Activated CD4-positive, alpha-beta T cell treated with anti-CD3 and anti-CD28 coated beads, Interleukin-10, Interleukin-2, amounts not matched to agents 100 ng/mL and 50 ng/mL, durations not matched to agents 16 hours and 8 hours (primary cell): Measurements from ENCODE around the gene WDR72.
"Not testable (repeated sequence)": the region's sequence is repeated elsewhere in the genome, so short reads cannot be mapped to it uniquely, and the experiment has no call there.

Experiments used
- DNase-seq: peaks from one replicate; pipeline ENCODE4 v3.0.0-alpha.2; 2020

WDR72 gene

GRCh38 chr15:53695365-53695764, 64.1 kb downstream of the WDR72 start:
- no peak for DNase-seq

GRCh38 chr15:53694476-53694874, 65.0 kb downstream of the WDR72 start:
- DNase-seq, result no peak

- DNase-seq, result no peak
Observed at GRCh38 chr15:53693729-53694475, 65.6 kb downstream of the WDR72 start.

DNA sequence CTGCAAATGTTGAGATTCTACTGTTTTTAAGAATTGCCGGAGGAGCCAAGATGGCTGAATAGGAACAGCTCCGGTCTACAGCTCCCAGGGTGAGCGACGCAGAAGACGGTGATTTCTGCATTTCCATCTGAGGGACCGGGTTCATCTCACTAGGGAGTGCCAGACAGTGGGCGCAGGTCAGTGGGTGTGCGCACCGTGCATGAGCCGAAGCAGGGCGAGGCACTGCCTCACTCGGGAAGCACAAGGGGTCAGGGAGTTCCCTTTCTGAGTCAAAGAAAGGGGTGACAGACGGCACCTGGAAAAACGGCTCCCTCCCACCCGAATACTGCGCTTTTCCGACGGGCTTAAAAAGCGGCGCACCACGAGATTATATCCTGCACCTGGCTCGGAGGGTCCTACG, 75.3 kb downstream of the WDR72 start:
- not testable (repeated sequence) for DNase-seq

DNA sequence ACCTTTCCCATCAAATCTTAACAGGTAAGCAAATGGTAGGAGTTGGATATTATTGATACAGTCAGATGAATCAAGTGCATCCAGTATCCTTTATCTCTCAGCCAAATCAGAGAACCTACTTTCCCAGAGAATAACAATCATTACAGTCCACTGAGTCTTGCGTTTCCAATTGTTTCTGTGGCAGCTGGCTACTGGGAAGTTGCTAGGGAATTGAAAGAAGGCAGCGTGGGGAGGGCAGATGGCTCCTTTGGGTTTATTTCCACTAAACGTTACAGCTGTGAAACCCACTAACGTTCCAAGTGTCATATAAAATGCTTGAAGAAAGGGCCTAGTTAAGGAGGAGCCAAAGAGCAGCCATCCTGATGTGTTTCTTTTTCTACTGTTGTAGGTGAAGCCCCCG, 78.4 kb downstream of the WDR72 start:
- no peak for DNase-seq

DNA sequence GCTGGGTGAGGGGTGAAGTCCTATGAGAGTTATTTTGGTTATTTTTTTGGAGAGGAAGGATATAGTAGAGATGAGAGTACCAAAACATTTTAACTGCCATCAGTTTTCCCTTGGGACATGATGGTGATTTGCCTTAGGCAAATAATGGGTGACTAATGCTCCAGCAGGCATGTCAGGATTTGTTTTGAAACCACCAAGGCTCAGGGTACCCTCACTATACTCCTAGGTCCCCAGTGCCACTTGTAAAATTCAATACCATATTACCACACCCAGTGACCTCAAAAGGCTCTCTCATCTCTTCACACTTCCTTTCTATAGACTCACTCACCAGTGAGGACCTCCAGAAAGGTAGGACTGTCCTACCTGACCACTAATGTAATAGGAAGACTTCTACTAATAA, 83.6 kb downstream of the WDR72 start:
- no peak for DNase-seq

- no peak for DNase-seq
Observed at GRCh38 chr15:53671545-53671944, 87.9 kb downstream of the WDR72 start.

- DNase-seq, result no peak
Observed at GRCh38 chr15:53670701-53671100, 88.8 kb downstream of the WDR72 start.

DNA sequence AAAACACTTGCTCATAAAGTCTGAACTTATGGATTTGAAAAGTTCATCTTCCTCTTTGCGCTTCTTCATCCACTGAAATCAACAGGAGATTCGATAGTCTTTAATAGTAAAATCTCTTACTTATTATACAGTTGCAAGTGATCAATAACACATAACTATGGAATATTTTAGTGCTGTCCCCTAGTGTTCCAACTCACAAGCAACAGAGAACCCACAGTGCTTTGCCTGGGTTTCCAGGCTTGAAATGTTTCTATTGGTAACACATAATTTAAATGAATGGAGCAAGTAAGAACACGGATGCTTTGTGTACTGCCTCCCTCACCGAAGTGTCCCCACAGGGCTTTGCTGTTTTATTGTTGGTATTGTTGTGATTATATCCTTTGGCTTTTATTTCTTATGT, 93.5 kb downstream of the WDR72 start:
- no peak for DNase-seq

GRCh38 chr15:53658827-53659555, 100.5 kb downstream of the WDR72 start:
- DNase-seq, result no peak

- DNase-seq, result no peak
Observed at GRCh38 chr15:53658255-53658654, 101.2 kb downstream of the WDR72 start.

- no peak for DNase-seq
Observed at GRCh38 chr15:53648934-53649333, 110.5 kb downstream of the WDR72 start.

GRCh38 chr15:53644660-53645059, 114.8 kb downstream of the WDR72 start:
- no peak for DNase-seq

DNA sequence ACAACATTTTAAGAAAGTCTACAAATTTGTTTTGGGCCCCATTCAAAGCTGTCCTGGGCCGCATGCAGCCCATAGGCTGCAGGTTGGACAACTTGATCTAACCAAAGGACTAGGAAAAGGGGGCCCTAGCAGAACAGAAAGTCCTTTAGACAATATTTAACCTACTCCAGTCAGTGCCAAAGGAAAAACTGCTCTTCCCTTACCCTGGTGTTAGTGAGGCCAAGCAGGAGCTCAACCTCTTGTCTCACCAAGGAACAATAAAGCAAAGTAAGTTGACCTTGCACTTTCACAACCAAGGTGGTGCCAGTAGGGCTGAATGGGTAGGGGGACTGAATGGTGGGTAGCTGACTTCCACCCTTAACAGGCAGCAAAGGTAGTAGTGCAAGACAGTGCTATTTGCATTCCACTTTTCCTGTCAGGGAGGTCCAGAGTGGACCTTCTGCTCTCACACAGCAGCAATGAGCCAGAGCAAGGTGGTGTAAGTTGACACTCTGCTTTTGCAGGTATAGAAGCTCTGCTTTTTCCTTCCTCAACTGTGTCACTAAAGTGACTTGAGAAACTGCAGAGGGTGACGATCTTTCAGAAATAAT, 124.9 kb downstream of the WDR72 start:
- no peak for DNase-seq

DNA sequence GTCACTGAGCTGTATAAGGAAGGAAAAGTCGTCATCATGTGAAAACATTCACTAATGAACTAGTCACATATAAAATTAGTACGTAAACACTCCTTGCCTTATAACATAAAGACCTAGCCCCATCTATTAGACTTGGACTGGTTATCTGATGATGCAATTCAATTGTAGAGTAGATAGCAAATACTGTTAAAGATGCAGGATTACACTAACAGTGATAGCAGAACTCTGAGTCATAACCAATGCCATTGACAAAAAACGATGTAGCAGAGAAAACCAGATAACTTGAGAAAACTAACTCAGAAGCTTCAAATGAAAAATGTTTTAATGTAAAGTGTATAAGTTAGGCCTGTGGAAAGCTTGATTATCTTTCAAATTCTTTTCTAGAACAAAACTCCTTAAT, 132.2 kb downstream of the WDR72 start:
- DNase-seq, result no peak

GRCh38 chr15:53625962-53626845, 133.3 kb downstream of the WDR72 start:
- no peak for DNase-seq

GRCh38 chr15:53625260-53625659, 134.2 kb downstream of the WDR72 start:
- DNase-seq, result no peak

DNA sequence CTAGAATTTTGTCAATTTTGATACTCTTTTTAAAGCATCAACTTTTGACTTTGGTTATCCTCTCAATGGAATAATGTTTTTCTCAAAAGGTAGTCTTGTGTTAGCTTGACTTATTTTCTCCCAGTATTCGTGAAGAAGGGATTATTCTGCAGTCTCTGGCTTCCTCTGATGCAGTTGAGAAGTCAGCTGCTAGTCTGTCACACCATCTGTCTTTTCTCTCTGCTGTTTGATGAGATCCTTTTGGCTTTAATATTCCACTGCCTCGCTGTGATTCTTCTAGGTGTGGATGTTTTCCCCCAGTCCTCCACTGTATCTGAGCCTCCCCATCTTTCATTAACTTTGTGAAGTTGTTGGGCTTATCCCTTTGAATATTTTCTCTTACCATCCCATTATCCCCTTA, 141.0 kb downstream of the WDR72 start:
- DNase-seq, result no peak

GRCh38 chr15:53611145-53611920, 148.1 kb downstream of the WDR72 start:
- no peak for DNase-seq

GRCh38 chr15:53591041-53591440, 168.4 kb downstream of the WDR72 start:
- no peak for DNase-seq

GRCh38 chr15:53590380-53590779, 169.1 kb downstream of the WDR72 start:
- no peak for DNase-seq

- DNase-seq, result no peak
Observed at GRCh38 chr15:53589520-53590057, 169.9 kb downstream of the WDR72 start.
